Panc1 (cell line): ENCODE data around the gene MOB1B.

Experiments
- CTCF ChIP-seq: fragments of 450-650 bp; IDR thresholded peaks from 2 replicates; pipeline ENCODE4 v1.5.1; 2017; ENCODE audit warnings: mild to moderate bottlenecking
- POLR2AphosphoS5 ChIP-seq: IDR thresholded peaks from 2 replicates; pipeline ENCODE4 v1.6.1; 2012; ENCODE audit warnings: mild to moderate bottlenecking, low read depth, low read length, moderate library complexity
- REST ChIP-seq, 2 experiments: IDR thresholded peaks; 2 replicates each; pipeline ENCODE4 v1.6.1; 2011 to 2012; ENCODE audit warnings: low read depth in 2 of 2, control low read depth in 1 of 2, low read length in 1 of 2, mild to moderate bottlenecking in 1 of 2, moderate library complexity in 1 of 2; ENCODE audit not compliant: insufficient read depth in 1 of 2
- TCF7L2 ChIP-seq: IDR thresholded peaks from 2 replicates; pipeline ENCODE4 v1.6.1; 2011; ENCODE audit warnings: mild to moderate bottlenecking, low read depth, low read length, inconsistent platforms

- no peak for TF ChIP-seq CTCF
- no peak for TF ChIP-seq REST (IDR thresholded peaks at IDR 0.05; ENCODE audit: insufficient read depth in 1 of 2, low read depth in 2 of 2, low read length in 1 of 2)
- TF ChIP-seq POLR2AphosphoS5 = no peak
- no peak for TF ChIP-seq TCF7L2
These were observed 42.9 kb downstream of the MOB1B start for GRCh38 chr4:70945046-70945445.
